IMR-90 (cell line): Measurements from ENCODE around the gene IGF2R. TPM values are rescaled to one million over a fixed set of nuclear protein-coding genes. Genes with fewer than 3 reads are reported as not detected.

Experiments
- ATAC-seq: fragments of 200-7000 bp; cut with Tn5 transposase; 2 replicates; pipeline ENCODE4 v1.9.1; 2020; ENCODE audit warnings: low read depth, mild to moderate bottlenecking, moderate library complexity
- BruUV-seq: library from RNA; stranded (reverse); fragments of 400-500 nt; replicated peaks from 2 replicates; lab custom pipeline; 2021; lab: Mats Ljungman, UMichigan
- CTCF ChIA-PET: fragments of 300-600 bp; formaldehyde crosslinking; extraction: SDS; loops from one replicate; lab custom pipeline; 2021; ENCODE audit warnings: antibody characterized with exemption; lab: Yijun Ruan, JAX
- POLR2A ChIA-PET: fragments of 300-600 bp; sonication (Branson Sonifier 250); formaldehyde crosslinking; loops from one replicate; lab custom pipeline; 2022; ENCODE audit warnings: antibody characterized with exemption; ENCODE audit not compliant: unreplicated experiment; lab: Charles Lee
- DNase-seq: peaks from one replicate; pipeline ENCODE4 v3.0.0; 2013
- H2AFZ ChIP-seq: replicated peaks from 2 replicates; pipeline ENCODE3; 2013; ENCODE audit warnings: low read length, mild to moderate bottlenecking; ENCODE audit not compliant: poor library complexity
- H2AK5ac ChIP-seq: 2 replicates; pipeline ENCODE4 v1.6.1; 2013; ENCODE audit warnings: low read depth, low read length, inconsistent platforms
- H2AK9ac ChIP-seq: replicated peaks from 2 replicates; pipeline ENCODE3; 2013; ENCODE audit warnings: mild to moderate bottlenecking, low read depth, low read length, moderate library complexity; ENCODE audit not compliant: poor library complexity
- H2BK120ac ChIP-seq: 2 replicates; pipeline ENCODE4 v1.6.1; 2013; ENCODE audit warnings: low read depth, low read length, inconsistent platforms
- H2BK15ac ChIP-seq: 3 replicates; pipeline ENCODE4 v1.6.1; 2013; ENCODE audit warnings: low read depth, low read length, inconsistent platforms
- H2BK20ac ChIP-seq: 2 replicates; pipeline ENCODE4 v1.6.1; 2013; ENCODE audit warnings: low read depth, mild to moderate bottlenecking, inconsistent platforms, low read length, moderate library complexity
- H2BK5ac ChIP-seq: 2 replicates; pipeline ENCODE4 v1.6.1; 2013; ENCODE audit warnings: mild to moderate bottlenecking, low read depth, low read length, inconsistent platforms; ENCODE audit not compliant: poor library complexity, severe bottlenecking
- H3K14ac ChIP-seq: replicated peaks from 2 replicates; pipeline ENCODE4 v1.6.1; 2013; ENCODE audit warnings: low read depth, low read length, inconsistent platforms
- H3K18ac ChIP-seq: 2 replicates; pipeline ENCODE4 v1.6.1; 2013; ENCODE audit warnings: low read depth, low read length, control low read depth
- H3K23ac ChIP-seq: 2 replicates; pipeline ENCODE4 v1.6.1; 2013; ENCODE audit warnings: low read depth, low read length, inconsistent platforms
- H3K27ac ChIP-seq: 2 replicates; pipeline ENCODE4 v1.5.1; 2013; ENCODE audit warnings: mild to moderate bottlenecking, control low read depth, low read length; ENCODE audit not compliant: insufficient read depth
- H3K27me3 ChIP-seq: 2 replicates; pipeline ENCODE4 v1.6.1; 2013; ENCODE audit warnings: low read length; ENCODE audit not compliant: control insufficient read depth, insufficient read depth
- H3K36me3 ChIP-seq: 2 replicates; pipeline ENCODE4 v1.6.1; 2013; ENCODE audit warnings: low read length, mixed read lengths; ENCODE audit not compliant: control insufficient read depth, insufficient read depth
- H3K4ac ChIP-seq: 2 replicates; pipeline ENCODE4 v1.6.1; 2013; ENCODE audit warnings: low read depth, low read length, inconsistent platforms
- H3K4me1 ChIP-seq: 2 replicates; pipeline ENCODE4 v1.6.1; 2013; ENCODE audit warnings: low read length, mixed read lengths; ENCODE audit not compliant: control insufficient read depth, insufficient read depth
- H3K4me2 ChIP-seq: 2 replicates; pipeline ENCODE4 v1.6.1; 2013; ENCODE audit warnings: low read depth, mild to moderate bottlenecking, control low read depth, low read length, moderate library complexity
- H3K4me3 ChIP-seq: 2 replicates; pipeline ENCODE4 v1.5.1; 2013; ENCODE audit warnings: low read depth, mild to moderate bottlenecking, control low read depth, low read length, moderate library complexity; ENCODE audit not compliant: insufficient read depth
- H3K56ac ChIP-seq: 2 replicates; pipeline ENCODE4 v1.6.1; 2013; ENCODE audit warnings: low read length, inconsistent platforms; ENCODE audit not compliant: insufficient read depth; ENCODE audit errors: extremely low read depth
- H3K79me1 ChIP-seq, 2 experiments: 2 replicates each; pipeline ENCODE4 v1.6.1; 2013; ENCODE audit warnings: low read length in 2 of 2, inconsistent platforms in 1 of 2, low read depth in 1 of 2
- H3K9ac ChIP-seq: 2 replicates; pipeline ENCODE4 v1.6.1; 2013; ENCODE audit warnings: low read depth, low read length, control low read depth
- H3K9me1 ChIP-seq: 2 replicates; pipeline ENCODE4 v1.6.1; 2013; ENCODE audit warnings: low read length, inconsistent platforms; ENCODE audit not compliant: insufficient read depth
- H3K9me3 ChIP-seq: 2 replicates; pipeline ENCODE4 v1.6.1; 2013; ENCODE audit warnings: low read length; ENCODE audit not compliant: control insufficient read depth, insufficient read depth
- H4K20me1 ChIP-seq: 2 replicates; pipeline ENCODE4 v1.6.1; 2013; ENCODE audit warnings: low read length, inconsistent platforms; ENCODE audit not compliant: insufficient read depth
- H4K5ac ChIP-seq: 2 replicates; pipeline ENCODE4 v1.6.1; 2013; ENCODE audit warnings: mild to moderate bottlenecking, low read depth, low read length, control low read depth
- H4K8ac ChIP-seq, 2 experiments: 2 replicates each; pipeline ENCODE4 v1.6.1; 2013; ENCODE audit warnings: low read depth in 2 of 2, low read length in 2 of 2, control low read depth in 1 of 2, inconsistent platforms in 1 of 2
- H4K91ac ChIP-seq: 2 replicates; pipeline ENCODE4 v1.6.1; 2013; ENCODE audit warnings: low read depth, low read length, inconsistent platforms; ENCODE audit not compliant: insufficient read depth
- CEBPB ChIP-seq: IDR thresholded peaks from 2 replicates; pipeline ENCODE4 v1.6.1; 2012; ENCODE audit warnings: low read depth, low read length, improper control_type of control experiment
- MAFK ChIP-seq: IDR thresholded peaks from 2 replicates; pipeline ENCODE4 v1.6.1; 2012; ENCODE audit warnings: low read depth, low read length, improper control_type of control experiment
- MAZ ChIP-seq: IDR thresholded peaks from 2 replicates; pipeline ENCODE4 v1.6.1; 2012; ENCODE audit warnings: low read depth, mild to moderate bottlenecking, low read length, improper control_type of control experiment, moderate library complexity, borderline replicate concordance
- NFE2L2 ChIP-seq: fragments of 150-350 bp; IDR thresholded peaks from 2 replicates; pipeline ENCODE4 v1.6.1; 2016; ENCODE audit warnings: low read depth, mild to moderate bottlenecking, low read length
- POLR2A ChIP-seq: IDR thresholded peaks from 2 replicates; pipeline ENCODE4 v1.6.1; 2012; ENCODE audit warnings: mild to moderate bottlenecking, low read depth, low read length
- RCOR1 ChIP-seq: IDR thresholded peaks from 2 replicates; pipeline ENCODE4 v1.6.1; 2012; ENCODE audit warnings: mild to moderate bottlenecking, low read length, improper control_type of control experiment; ENCODE audit not compliant: insufficient replicate concordance
- WGBS, 2 experiments: methylation state at CpG; one replicate each; pipeline versions ENCODE4 v1.1.5 to v1.1.7; 2013; ENCODE audit warnings: missing lambda C conversion rate in 2 of 2; ENCODE audit not compliant: insufficient read length in 1 of 2; ENCODE audit errors: extremely low coverage in 2 of 2; 5-methylcytosine and 5-hydroxymethylcytosine counted together
- dilution Hi-C: fragments of 300-500 bp; cut with HindIII; formaldehyde crosslinking; loops from one replicate; pipeline ENCODE4 v1.14.3; 2018; ENCODE audit warnings: low sequenced_read_pairs; ENCODE audit not compliant: unreplicated experiment
- in situ Hi-C: fragments of 300-500 bp; cut with MboI; formaldehyde crosslinking; loops from 3 replicates; pipeline ENCODE4 v1.14.3; 2019; ENCODE audit warnings: low sequenced_read_pairs, inconsistent platforms, mixed read lengths
- intact Hi-C: fragments of 100-400 bp; cut with micrococcal nuclease; formaldehyde crosslinking; loops from 2 replicates; pipeline ENCODE4 v1.10.0; 2022
- polyA plus RNA-seq, 3 experiments: library from polyadenylated mRNA; depleted of rRNA; stranded (reverse); fragments of >200 nt; gene quantifications; 2 replicates each; pipeline ENCODE4 v1.2.3, GENCODE V29; 2012; ENCODE audit warnings: low replicate concordance in 1 of 3
- total RNA-seq: library from RNA; depleted of rRNA; stranded (reverse); fragments of >200 nt; gene quantifications from 2 replicates; pipeline ENCODE4 v1.2.3, GENCODE V29; 2012
- TF ChIP-seq, protein P1 (sequence below): conservative IDR thresholded peaks from 2 replicates; pipeline ENCODE4 v1.5.1; 2012; ENCODE audit warnings: mild to moderate bottlenecking, low read depth, low read length, improper control_type of control experiment
- TF ChIP-seq, protein P2 (sequence below): fragments of 150-350 bp; IDR thresholded peaks from 2 replicates; pipeline ENCODE4 v1.6.1; 2016; ENCODE audit warnings: low read depth, mild to moderate bottlenecking, low read length, moderate library complexity, borderline replicate concordance

Gene IGF2R
- total and polyA plus RNA-seq, 2 of the 4 experiments (the other 2 are of a cell fraction): 33.2 to 41.4 TPM

DNA sequence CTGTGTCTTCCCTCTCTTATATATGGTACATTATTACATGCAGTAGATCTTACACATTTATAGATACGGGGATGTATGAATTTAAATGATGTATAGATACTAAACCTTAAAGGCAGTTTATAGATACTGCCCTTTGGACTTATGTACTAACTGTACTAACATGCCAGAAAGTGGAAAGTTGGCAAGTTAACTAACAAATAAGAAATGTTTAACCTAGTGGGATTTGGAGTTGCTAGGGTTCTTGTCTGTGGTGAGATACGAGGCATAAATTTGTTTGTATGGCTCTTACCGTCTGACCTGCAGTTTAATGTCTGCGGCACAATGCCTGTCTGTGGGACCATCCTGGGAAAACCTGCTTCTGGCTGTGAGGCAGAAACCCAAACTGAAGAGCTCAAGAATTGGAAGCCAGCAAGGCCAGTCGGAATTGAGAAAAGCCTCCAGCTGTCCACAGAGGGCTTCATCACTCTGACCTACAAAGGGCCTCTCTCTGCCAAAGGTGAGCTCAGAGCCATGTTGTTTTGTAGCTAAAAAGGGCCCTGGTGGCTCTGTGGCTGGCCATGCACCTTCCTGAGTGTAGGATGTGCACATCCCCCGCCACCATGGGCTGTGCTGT, 89.8 kb downstream of the IGF2R start:
- no peak overlapping the region for H4K8ac ChIP-seq
- H3K9me1 ChIP-seq: peaks cover 9% of the 10 kb centered on the region; the same call in 1 of the 2 replicates
- H2BK15ac ChIP-seq: no peak overlapping the region
- dilution Hi-C loops (no loop called here), in situ Hi-C loops (no loop called here), intact Hi-C loops (no loop called here)
- H3K4me3 ChIP-seq: no peak overlapping the region
- no peaks in the 10 kb centered on the region; a peak in 2 of 4 replicates for H3K79me1 ChIP-seq
- ChIA-PET CTCF (no interaction called here), POLR2A (no interaction called here)
- no peak overlapping the region for H2BK120ac ChIP-seq
- no peak overlapping the region for H2AK5ac ChIP-seq
- BruUV-seq: no TSS peak
- H3K27me3 ChIP-seq: no peaks in the 10 kb centered on the region
- H3K4me1 ChIP-seq: no peaks in the 10 kb centered on the region; the same call in 1 of the 2 replicates
- no peak overlapping the region for H3K9ac ChIP-seq
- DNase-seq: no peak
- H3K36me3 ChIP-seq: peaks cover 73% of the 10 kb centered on the region
- no peak overlapping the region for H3K56ac ChIP-seq
- H3K4ac ChIP-seq: no peak overlapping the region
- H3K9me3 ChIP-seq: no peaks in the 10 kb centered on the region
- H3K18ac ChIP-seq: no peak overlapping the region
- H3K23ac ChIP-seq: no peak overlapping the region
- no peak overlapping the region for H2AFZ ChIP-seq
- no peak overlapping the region for H2BK20ac ChIP-seq
- H4K5ac ChIP-seq: no peak overlapping the region
- TF ChIP-seq NFE2L2: no peak
- TF ChIP-seq CEBPB: no peak
- TF ChIP-seq, protein P1, sequence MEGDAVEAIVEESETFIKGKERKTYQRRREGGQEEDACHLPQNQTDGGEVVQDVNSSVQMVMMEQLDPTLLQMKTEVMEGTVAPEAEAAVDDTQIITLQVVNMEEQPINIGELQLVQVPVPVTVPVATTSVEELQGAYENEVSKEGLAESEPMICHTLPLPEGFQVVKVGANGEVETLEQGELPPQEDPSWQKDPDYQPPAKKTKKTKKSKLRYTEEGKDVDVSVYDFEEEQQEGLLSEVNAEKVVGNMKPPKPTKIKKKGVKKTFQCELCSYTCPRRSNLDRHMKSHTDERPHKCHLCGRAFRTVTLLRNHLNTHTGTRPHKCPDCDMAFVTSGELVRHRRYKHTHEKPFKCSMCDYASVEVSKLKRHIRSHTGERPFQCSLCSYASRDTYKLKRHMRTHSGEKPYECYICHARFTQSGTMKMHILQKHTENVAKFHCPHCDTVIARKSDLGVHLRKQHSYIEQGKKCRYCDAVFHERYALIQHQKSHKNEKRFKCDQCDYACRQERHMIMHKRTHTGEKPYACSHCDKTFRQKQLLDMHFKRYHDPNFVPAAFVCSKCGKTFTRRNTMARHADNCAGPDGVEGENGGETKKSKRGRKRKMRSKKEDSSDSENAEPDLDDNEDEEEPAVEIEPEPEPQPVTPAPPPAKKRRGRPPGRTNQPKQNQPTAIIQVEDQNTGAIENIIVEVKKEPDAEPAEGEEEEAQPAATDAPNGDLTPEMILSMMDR: no peak
- no peak for TF ChIP-seq MAFK
- TF ChIP-seq, protein P2, sequence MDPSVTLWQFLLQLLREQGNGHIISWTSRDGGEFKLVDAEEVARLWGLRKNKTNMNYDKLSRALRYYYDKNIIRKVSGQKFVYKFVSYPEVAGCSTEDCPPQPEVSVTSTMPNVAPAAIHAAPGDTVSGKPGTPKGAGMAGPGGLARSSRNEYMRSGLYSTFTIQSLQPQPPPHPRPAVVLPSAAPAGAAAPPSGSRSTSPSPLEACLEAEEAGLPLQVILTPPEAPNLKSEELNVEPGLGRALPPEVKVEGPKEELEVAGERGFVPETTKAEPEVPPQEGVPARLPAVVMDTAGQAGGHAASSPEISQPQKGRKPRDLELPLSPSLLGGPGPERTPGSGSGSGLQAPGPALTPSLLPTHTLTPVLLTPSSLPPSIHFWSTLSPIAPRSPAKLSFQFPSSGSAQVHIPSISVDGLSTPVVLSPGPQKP: no peak
- TF ChIP-seq MAZ: no peak
- TF ChIP-seq POLR2A: no peak
- no peak for TF ChIP-seq RCOR1
- H3K27ac ChIP-seq: no peak overlapping the region
- H4K20me1 ChIP-seq: no peaks in the 10 kb centered on the region
- H2BK5ac ChIP-seq: no peak overlapping the region
- WGBS, 2 experiments: 91% methylated on average over 4 of the region's 6 CpGs; no CpG with 5 or more reads in 1 of the 2 experiments
- H3K14ac ChIP-seq: no peak overlapping the region
- no peak for ATAC-seq
- H3K4me2 ChIP-seq: no peak overlapping the region
- H4K91ac ChIP-seq: no peak overlapping the region
- no peak overlapping the region for H2AK9ac ChIP-seq
